Activated CD8-positive, alpha-beta memory T cell treated with anti-CD3 and anti-CD28 coated beads, Interleukin-2, amount 50 U/mL, for 1 hour (primary cell): ENCODE results near the gene PCDHAC2.

Experiments
- DNase-seq: peaks from one replicate; pipeline ENCODE4 v3.0.0-alpha.2; 2020; ENCODE audit errors: extremely low read depth

The PCDHAC2 gene

DNA sequence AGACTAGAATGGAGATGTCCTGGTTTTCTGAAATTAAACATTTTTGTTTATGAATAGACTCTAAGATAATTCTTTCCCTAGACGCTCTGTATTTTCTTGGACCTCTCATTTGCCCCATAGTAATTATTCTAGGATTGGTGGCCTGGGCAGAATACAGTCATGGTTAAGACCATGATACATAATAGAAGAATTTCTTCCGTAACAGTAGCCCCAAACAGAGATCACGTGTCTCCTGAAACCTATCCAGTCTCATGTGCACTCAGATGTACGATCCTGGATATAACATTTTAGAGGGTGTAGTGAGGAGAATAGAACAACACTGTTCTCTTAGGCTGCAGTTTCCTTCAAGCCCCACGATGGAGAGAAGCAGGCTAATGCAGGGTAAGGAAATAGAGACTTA lies 22.3 kb downstream of the PCDHAC2 start:
- DNase-seq: no peak

DNA sequence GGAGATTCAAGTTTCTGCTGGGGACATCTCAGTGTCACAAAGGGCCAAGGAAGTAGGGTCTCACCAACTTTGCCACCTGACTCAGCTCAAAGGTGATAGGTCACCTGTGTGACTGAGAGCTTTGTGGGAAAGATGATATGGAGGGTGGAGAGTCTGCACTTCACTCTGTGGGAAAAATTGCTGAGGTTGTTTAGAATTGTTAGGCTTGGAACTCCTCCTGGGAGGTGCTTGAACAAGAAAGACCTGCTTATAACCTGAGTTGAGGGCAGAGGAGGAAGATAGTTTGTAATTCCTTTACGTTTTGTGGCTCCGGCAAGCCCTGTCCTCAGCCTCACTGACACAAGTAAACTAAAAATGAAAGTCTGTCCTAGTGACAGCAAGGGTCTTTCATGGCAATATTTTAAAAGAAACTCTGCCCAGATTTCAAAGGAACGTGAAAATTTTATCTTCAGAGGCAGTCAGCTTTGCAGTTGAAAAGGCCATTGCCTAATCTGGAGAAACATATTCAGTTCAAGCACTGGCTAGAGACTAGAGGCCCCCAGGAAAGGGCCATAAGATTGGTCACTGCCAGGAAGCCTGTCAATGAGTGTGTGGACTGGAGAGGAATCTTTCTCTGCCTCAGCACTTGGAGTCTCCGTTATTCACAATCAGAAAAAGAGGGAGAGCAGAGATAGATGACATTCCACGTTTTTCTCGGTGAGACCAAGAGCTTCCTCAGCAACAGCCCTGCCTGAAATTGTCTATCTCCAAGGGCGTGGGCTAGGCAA lies 23.2 kb downstream of the PCDHAC2 start:
- no peak for DNase-seq

DNA sequence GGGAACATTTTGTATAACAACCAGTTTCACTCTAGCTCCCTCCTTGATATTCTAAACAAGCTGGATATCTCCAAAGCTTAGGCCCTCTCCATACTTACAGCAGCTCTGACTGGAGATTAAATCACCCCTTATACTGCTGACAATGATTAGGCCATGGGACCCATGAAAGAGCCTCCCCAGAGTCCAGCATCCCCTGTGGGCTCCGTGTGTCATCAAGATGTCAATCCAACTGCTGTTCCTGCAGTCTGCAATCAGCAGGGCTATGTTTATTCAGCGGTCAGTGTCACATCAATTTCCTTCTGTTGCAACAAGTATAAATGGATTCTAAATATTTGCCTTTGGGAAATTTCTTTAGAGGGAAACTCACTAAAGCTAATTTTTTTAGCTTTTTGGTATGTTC lies 26.6 kb downstream of the PCDHAC2 start:
- DNase-seq: no peak

DNA sequence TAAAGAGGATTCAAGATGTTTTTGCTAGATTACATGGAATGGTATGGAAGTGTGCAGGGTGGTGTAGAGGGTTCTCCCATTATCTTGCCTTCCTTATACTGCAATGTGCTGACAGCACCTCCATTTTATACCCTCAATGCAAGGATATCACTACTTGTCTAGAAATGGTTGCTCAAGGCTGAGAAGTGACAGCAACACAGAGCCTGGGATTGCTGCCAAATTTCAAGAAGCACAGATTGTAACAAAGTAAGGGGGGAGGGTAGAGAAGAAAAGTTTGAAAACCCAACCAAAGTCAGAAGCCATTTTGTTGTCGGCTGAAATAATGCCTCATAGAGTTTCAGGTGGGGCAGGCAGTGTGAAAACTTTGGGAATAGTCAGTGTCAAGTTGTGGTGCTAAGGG lies 29.8 kb downstream of the PCDHAC2 start:
- no peak for DNase-seq

DNA sequence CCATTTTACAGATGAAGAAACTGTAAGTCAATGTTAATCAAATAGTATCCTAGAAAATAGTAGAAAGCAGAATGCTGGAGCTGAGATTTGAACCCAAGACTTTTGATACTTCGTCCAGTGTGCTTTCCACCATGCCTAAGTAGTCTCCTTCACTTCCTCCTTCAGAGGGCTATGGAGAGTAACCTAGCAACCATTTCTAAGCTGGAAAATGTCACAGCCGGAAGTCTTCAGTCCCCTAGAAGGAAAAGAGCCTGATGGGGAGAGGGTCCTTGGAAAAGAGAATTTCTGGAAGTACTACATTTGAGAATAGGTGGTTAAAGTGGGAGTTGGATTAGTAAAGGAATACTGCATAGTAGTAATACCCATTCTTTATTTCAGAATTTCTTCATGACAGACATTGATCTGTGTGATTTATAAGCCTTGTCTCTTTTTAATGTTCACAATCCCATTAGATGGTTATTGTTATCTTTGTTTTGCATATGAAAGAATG lies 32.7 kb downstream of the PCDHAC2 start:
- no peak for DNase-seq

DNA sequence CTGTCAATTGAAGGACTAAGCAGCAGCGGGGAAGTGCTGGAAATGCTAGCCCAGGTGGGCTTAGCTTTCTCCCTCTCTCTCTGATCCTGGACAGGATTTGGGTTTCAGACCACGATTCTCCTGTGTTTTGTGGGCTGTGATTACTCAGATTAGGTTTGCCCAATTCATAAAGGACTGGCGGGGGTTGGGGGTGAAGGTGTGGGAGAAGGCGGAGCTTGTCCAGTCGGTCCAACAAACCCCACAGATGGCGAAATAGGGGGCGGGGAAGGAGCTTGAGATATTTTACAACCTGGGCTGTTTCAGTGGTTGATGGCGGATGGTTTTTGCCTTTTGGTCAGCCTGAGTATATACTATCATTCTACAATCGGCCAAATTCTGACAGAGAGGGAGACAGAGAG lies 35.2 kb downstream of the PCDHAC2 start:
- no peak for DNase-seq

DNA sequence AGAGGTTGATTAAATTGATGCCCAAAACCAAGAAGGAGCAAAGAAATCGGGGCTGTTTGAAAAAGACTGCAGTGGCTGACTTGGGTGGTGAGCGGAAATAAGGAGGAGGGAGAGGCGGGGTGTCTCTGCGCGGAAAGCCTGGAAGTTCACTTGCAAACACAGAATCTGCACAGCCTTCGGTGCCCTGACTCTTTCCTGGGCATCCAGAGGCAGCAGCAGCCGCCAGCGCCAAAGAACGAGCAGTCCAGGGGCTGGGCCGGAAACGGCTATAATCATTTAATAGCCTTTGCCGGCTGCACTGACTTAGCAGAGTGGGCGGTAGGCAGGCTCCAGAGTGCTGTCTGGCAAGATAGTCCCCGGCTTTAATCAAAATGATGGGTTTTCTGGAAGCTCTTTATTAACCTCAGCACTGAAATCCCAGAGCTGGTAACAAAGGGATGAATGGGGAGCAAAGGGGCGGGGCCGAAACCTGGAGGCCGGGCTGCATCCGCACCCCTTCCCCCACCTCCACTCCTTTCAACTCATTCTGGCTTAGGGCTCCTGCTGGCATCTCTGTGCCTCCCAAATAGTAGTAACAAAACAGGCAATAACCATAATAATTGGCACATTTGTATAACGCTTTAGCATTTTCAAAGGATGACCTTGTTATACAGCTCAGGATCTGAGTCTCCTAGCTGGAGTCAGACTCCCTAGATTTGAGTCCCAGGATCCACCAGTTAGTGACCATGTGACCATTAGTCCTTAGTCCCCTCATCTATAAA lies 35.7 kb downstream of the PCDHAC2 start:
- DNase-seq: no peak

DNA sequence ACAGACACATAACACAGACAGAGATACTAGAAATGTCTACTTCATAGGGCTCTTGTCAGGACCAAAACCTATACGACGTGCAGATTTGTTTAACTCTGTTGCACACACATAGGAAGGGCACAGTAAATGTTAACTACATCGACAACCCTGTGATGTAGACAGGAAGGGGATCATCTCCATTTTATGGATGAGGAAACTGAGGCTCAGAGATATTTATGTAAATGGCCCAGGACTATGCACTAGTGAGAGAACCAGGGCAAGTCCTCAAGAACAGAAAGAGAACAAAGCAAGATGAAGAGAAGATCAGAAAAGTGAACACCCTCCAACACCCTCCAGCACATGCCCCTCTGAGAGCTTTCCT lies 36.3 kb downstream of the PCDHAC2 start:
- no peak for DNase-seq

DNA sequence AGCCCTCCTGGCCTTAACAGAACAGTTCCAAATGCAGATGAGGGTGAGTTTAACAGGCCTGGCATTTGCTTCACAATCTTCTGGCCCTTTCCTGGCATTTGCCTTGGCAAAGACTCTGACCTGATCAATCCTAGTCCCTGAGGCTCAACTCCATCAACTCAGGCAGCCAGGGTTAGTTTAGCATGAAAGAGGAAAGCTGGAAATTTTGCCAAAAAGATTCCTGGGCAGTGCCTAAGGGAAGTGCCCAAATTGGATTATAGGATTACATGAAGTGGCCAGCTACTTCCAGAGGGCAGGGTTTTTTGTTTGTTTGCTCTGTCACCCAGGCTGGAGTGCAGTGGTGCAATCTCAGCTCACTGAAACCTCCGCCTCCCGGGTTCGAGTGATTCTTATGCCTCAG lies 36.8 kb downstream of the PCDHAC2 start:
- no peak for DNase-seq

DNA sequence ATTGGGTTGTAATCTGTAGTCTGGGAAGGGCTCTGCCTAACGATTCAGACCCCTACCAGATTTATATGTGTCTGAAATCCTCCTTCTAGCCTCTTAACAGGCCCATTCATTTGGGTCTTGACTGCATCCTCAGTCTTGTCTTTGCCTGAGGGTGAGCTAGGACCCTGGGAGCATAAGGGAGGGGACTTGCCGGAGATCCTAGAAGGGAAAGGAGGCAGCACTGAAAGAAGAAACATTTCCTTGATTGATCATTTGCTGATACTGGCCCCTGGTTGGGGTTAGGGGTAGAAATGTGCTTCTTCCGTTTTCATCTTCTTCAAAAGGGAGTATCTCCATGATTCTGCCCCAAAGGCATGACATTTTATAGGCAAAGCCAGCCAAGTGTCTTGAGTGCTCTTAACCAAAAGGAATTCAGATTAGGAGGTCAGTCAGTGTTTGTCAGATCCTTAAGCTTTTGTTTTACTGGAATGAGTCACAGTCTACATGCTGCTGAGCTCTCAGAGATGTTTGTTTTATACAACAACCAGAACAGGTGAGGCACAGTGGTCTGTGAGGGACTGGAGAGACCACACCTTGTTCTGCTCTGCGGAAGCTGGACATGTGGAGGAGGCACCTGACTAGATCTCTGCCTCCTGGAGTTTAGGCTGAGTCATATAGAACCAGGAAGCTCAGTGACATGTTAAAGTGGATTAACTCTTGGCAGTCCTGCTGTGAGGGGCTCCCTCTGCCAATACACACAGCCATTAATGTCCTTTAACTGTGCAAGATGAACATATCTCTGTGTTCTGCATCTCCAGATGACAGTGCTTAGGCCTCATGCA lies 37.7 kb downstream of the PCDHAC2 start:
- no peak for DNase-seq

DNA sequence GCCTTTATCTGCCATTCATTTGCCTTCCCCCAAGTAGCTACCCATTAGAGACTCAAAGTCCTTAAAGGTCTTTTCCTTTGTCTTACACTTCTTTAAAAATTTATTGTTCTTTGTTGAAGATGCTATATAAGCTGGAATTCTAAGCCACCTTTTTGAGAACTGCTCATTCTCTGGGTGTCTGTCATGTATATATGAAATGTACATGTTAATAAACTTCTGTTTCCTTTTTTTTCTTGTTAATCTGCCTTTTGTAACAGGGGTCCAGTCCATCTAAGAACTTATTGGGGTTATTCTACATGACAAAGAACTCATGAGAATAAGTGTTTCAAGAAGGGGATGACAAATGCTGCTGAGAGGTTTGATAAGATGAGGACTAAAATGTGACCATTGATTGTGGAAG lies 41.5 kb downstream of the PCDHAC2 start:
- no peak for DNase-seq

DNA sequence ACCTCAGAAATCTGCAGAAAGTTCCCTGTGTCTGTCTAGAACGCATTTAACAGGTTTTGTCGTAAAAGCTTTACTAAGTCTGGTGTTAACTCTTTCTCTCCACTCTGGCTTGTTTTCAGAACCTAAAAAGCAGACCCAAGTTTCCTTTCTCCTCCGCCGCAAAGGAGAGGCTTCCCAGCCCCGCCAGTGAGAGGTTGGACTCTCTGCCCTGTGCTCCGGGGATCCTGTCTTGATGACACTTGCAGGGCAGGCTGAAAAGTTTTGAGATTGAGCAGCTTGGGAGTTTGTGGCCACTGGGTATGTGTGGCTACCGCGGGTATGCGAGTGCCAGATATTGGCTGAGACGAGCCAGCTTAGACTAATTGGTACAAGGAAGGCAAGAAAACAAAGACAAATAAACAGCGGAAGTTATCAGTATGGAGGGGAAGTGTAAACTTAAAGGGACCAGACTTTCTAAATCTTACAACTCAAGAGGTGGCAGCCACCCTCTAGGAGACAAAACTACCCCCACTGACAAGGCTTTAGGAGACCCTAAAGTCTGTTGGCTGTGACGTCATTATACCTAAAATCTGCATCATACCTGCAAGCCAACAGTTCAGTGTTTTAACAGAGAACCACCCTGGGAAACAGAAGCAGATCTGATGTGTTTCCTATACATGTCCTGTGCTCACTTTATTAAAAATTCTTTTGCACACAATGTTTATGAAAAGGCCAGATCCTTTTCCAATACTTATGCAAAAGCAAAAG lies 43.9 kb downstream of the PCDHAC2 start:
- DNase-seq: no peak

DNA sequence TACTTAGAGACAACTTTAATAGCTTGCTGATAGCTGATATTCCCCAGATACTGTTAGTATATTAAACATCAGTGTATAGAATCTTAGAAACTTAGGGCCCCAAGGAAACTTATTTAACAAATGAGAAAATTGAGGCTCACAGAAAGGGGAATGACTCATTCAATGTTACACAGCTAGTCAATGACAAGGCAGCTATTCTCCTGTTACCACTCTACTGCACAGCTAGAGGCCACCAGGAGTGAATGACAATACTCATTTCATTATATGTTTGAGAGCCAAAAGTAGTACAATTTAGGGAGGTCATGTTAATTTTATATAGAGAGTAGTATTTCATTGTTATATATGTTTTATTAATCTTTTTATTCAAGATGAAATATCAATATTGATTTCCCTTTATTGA lies 51.7 kb downstream of the PCDHAC2 start:
- DNase-seq: no peak
